ENCODE results near the gene N4BP2L2. TPM values are rescaled to one million over a fixed set of nuclear protein-coding genes. Genes with fewer than 3 reads are reported as not detected.

N4BP2L2 gene
- total and polyA plus RNA-seq, 2 of the 13 experiments (the other 11 are each of a cell fraction or from before 2014, with no cell fraction given): 58.9 to 81.2 TPM

- no peak for TF ChIP-seq ZNF816 (CRISPR knock-in tag; IDR thresholded peaks at IDR 0.05; ENCODE audit: borderline replicate concordance)
- no peak for TF ChIP-seq SRY (CRISPR knock-in tag; IDR thresholded peaks at IDR 0.05)
- peak; percentile 75 for TF ChIP-seq CBFB (CRISPR knock-in tag; IDR thresholded peaks at IDR 0.05)
- TF ChIP-seq, protein P1, sequence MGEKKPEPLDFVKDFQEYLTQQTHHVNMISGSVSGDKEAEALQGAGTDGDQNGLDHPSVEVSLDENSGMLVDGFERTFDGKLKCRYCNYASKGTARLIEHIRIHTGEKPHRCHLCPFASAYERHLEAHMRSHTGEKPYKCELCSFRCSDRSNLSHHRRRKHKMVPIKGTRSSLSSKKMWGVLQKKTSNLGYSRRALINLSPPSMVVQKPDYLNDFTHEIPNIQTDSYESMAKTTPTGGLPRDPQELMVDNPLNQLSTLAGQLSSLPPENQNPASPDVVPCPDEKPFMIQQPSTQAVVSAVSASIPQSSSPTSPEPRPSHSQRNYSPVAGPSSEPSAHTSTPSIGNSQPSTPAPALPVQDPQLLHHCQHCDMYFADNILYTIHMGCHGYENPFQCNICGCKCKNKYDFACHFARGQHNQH (CRISPR knock-in tag; IDR thresholded peaks at IDR 0.05): peak; percentile 63; the same call in 1 of the 2 replicates
- no peak for TF ChIP-seq ZBTB14 (CRISPR knock-in tag; IDR thresholded peaks at IDR 0.05)
- peak; percentile 85; the same call in 1 of the 2 replicates for TF ChIP-seq MIXL1 (CRISPR knock-in tag; IDR thresholded peaks at IDR 0.05)
- TF ChIP-seq XRCC5 (optimal IDR thresholded peaks at IDR 0.05; ENCODE audit: low read length): no peak
- no peak for TF ChIP-seq ZNF335 (CRISPR knock-in tag; IDR thresholded peaks at IDR 0.05)
- TF ChIP-seq TERF1 (CRISPR knock-in tag; IDR thresholded peaks at IDR 0.05): no peak
- peak; percentile 61; the same call in 1 of the 2 replicates for TF ChIP-seq ZSCAN31 (CRISPR knock-in tag; IDR thresholded peaks at IDR 0.05; ENCODE audit: low read depth)
- TF ChIP-seq JARID2 (CRISPR knock-in tag; IDR thresholded peaks at IDR 0.05; ENCODE audit: insufficient replicate concordance): no peak
- TF ChIP-seq HNRNPH1 (optimal IDR thresholded peaks at IDR 0.05; ENCODE audit: low read depth, low read length): no peak
- TF ChIP-seq, protein P2, sequence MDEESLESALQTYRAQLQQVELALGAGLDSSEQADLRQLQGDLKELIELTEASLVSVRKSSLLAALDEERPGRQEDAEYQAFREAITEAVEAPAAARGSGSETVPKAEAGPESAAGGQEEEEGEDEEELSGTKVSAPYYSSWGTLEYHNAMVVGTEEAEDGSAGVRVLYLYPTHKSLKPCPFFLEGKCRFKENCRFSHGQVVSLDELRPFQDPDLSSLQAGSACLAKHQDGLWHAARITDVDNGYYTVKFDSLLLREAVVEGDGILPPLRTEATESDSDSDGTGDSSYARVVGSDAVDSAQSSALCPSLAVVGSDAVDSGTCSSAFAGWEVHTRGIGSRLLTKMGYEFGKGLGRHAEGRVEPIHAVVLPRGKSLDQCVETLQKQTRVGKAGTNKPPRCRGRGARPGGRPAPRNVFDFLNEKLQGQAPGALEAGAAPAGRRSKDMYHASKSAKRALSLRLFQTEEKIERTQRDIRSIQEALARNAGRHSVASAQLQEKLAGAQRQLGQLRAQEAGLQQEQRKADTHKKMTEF (CRISPR knock-in tag; IDR thresholded peaks at IDR 0.05): peak; percentile 44; the same call in 1 of the 2 replicates
- TF ChIP-seq TBX2 (CRISPR knock-in tag; IDR thresholded peaks at IDR 0.05; ENCODE audit: borderline replicate concordance): peak; percentile 78; the same call in 1 of the 2 replicates
- TF ChIP-seq MEIS1 (CRISPR knock-in tag; IDR thresholded peaks at IDR 0.05; ENCODE audit: borderline replicate concordance): no peak
- TF ChIP-seq SSRP1 (CRISPR knock-in tag; IDR thresholded peaks at IDR 0.05): no peak
- no peak for TF ChIP-seq ZNF512B (CRISPR knock-in tag; IDR thresholded peaks at IDR 0.05; ENCODE audit: borderline replicate concordance)
- TF ChIP-seq ZNF124 (CRISPR knock-in tag; IDR thresholded peaks at IDR 0.05): 0 out of 2 replicates have a peak, but pooled peaks have one; percentile 40
- peak; percentile 76 for TF ChIP-seq HOXA5 (CRISPR knock-in tag; IDR thresholded peaks at IDR 0.05)
- TF ChIP-seq THYN1 (CRISPR knock-in tag; IDR thresholded peaks at IDR 0.05; ENCODE audit: borderline replicate concordance, low read depth): no peak
- TF ChIP-seq, protein P3, sequence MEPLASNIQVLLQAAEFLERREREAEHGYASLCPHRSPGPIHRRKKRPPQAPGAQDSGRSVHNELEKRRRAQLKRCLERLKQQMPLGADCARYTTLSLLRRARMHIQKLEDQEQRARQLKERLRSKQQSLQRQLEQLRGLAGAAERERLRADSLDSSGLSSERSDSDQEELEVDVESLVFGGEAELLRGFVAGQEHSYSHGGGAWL (CRISPR knock-in tag; IDR thresholded peaks at IDR 0.05): no peak
- TF ChIP-seq ZNF781 (CRISPR knock-in tag; IDR thresholded peaks at IDR 0.05; ENCODE audit: borderline replicate concordance, not compliant biosample characterization): no peak
Measured at GRCh38 chr13:32538621-32539246, at the start of gene N4BP2L2 (continued).
